ENCODE data around the gene SOX13. TPM values are rescaled to one million over a fixed set of nuclear protein-coding genes. Genes with fewer than 3 reads are reported as not detected.

The SOX13 gene
- total RNA-seq, 1 experiment from 2014 or later, result 53.0 TPM

DNA sequence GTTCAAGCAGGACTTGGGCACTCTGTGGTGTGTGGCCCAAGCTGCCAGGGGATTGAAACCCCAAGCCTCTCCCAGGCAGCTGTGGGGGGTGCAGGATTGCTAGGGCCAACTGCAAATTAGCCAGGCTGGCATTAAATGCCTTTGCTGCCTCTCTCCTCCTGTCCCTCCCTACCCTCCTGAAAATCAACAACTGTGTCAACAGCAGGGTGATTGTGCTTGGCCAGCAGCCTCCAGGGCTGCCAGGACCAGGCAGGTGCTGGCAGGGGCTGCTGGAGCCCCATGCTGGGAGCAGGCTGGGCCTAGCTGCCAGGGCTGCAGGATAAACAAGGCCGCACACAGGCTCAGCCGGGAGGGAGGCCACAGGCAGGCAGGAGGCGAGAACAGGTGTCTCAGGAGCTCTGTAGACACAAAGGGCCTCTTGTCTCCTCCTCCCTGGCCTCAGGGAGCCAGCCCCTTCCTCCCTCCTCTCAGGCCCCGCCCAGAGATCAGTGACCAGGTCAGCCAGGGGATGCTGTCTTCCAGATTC lies 11.4 kb downstream of the SOX13 start:
- BruUV-seq (replicated peaks), result no TSS peak
- ChIA-PET CTCF (no interaction called here), POLR2A (no interaction called here)
- Histone ChIP-seq H3K4me1 (ENCODE audit: control insufficient read depth, insufficient read depth, low read length) (peaks cover 70% of the 10 kb centered on the region), H3K27me3 (ENCODE audit: control insufficient read depth, insufficient read depth, low read length) (no peaks in the 10 kb centered on the region), H3K36me3 (ENCODE audit: control insufficient read depth, insufficient read depth, low read length) (no peaks in the 10 kb centered on the region), H3K27ac (ENCODE audit: low read length) (peak overlapping the region; percentile 81), H3K4me3 (ENCODE audit: low read depth in 2 of 2, low read length in 2 of 2) (no peak overlapping the region; a peak in 1 of 4 replicates), H3K9me3 (ENCODE audit: control insufficient read depth, insufficient read depth, low read depth, low read length) (no peaks in the 10 kb centered on the region)
- intact Hi-C loops (cut with micrococcal nuclease; ENCODE audit: unreplicated experiment), result no loop called here
- peak; percentile 68 for ATAC-seq
- in situ Hi-C loops (cut with HindIII; ENCODE audit: low pct_unique_long_range_greater_than_20kb, low sequenced_read_pairs), result no loop called here
- TF ChIP-seq SIN3A (IDR thresholded peaks at IDR 0.05; ENCODE audit: borderline replicate concordance, insufficient read depth, low read depth, low read length), result no peak
- TF ChIP-seq POLR2AphosphoS5 (IDR thresholded peaks at IDR 0.05; ENCODE audit: low read depth, low read length), result peak; percentile 64
- no peak for TF ChIP-seq TCF7L2 (IDR thresholded peaks at IDR 0.05; ENCODE audit: low read depth, low read length)
- TF ChIP-seq, protein P1, sequence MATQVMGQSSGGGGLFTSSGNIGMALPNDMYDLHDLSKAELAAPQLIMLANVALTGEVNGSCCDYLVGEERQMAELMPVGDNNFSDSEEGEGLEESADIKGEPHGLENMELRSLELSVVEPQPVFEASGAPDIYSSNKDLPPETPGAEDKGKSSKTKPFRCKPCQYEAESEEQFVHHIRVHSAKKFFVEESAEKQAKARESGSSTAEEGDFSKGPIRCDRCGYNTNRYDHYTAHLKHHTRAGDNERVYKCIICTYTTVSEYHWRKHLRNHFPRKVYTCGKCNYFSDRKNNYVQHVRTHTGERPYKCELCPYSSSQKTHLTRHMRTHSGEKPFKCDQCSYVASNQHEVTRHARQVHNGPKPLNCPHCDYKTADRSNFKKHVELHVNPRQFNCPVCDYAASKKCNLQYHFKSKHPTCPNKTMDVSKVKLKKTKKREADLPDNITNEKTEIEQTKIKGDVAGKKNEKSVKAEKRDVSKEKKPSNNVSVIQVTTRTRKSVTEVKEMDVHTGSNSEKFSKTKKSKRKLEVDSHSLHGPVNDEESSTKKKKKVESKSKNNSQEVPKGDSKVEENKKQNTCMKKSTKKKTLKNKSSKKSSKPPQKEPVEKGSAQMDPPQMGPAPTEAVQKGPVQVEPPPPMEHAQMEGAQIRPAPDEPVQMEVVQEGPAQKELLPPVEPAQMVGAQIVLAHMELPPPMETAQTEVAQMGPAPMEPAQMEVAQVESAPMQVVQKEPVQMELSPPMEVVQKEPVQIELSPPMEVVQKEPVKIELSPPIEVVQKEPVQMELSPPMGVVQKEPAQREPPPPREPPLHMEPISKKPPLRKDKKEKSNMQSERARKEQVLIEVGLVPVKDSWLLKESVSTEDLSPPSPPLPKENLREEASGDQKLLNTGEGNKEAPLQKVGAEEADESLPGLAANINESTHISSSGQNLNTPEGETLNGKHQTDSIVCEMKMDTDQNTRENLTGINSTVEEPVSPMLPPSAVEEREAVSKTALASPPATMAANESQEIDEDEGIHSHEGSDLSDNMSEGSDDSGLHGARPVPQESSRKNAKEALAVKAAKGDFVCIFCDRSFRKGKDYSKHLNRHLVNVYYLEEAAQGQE (IDR thresholded peaks at IDR 0.05; ENCODE audit: insufficient read depth in 1 of 2, low read depth in 2 of 2, low read length in 1 of 2), result no peak
- no peak for TF ChIP-seq CTCF (IDR thresholded peaks at IDR 0.05)
- no peak for DNase-seq (ENCODE audit: low read depth, low spot score)

DNA sequence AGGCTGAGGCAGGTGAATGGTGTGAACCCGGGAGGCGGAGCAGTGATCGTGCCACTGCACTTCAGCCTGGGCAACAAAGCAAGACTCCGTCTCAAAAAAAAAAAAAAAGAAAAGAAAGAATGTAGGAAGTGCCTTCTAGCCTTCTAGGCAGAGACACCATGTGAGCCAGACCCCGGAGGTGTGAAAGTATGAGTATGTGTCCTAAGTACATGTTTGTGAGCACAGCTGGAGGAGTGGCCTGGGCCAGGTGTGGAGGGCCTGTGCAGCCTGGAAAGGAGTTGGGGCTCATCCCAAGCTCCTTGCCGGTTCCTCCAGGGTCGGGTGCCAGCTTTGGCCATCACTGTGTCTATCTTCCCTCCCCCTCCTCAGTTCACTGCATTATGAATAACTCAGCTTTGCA lies 13.0 kb downstream of the SOX13 start:
- no peak overlapping the region for H3K27ac ChIP-seq (ENCODE audit: low read length)
- peaks cover 54% of the 10 kb centered on the region for H3K4me1 ChIP-seq (ENCODE audit: control insufficient read depth, insufficient read depth, low read length)
- no peak overlapping the region for H3K4me3 ChIP-seq (ENCODE audit: low read depth in 2 of 2, low read length in 2 of 2)
- DNase-seq (ENCODE audit: low read depth, low spot score) (no peak), ATAC-seq (no peak)
- H3K9me3 ChIP-seq (ENCODE audit: control insufficient read depth, insufficient read depth, low read depth, low read length), result no peaks in the 10 kb centered on the region
- intact Hi-C loops (cut with micrococcal nuclease; ENCODE audit: unreplicated experiment), result no loop called here
- CTCF ChIA-PET, result interaction anchor here (0.7 kb wide), 1 partner anchor 215 kb away, joined by 12 read pairs; no protein-coding TSS in a partner anchor
- no peaks in the 10 kb centered on the region for H3K36me3 ChIP-seq (ENCODE audit: control insufficient read depth, insufficient read depth, low read length)
- in situ Hi-C loops (cut with HindIII; ENCODE audit: low pct_unique_long_range_greater_than_20kb, low sequenced_read_pairs), result no loop called here
- no peak for TF ChIP-seq TCF7L2 (IDR thresholded peaks at IDR 0.05; ENCODE audit: low read depth, low read length)
- TF ChIP-seq CTCF (IDR thresholded peaks at IDR 0.05), result no peak
- TF ChIP-seq, protein P1 (IDR thresholded peaks at IDR 0.05; ENCODE audit: insufficient read depth in 1 of 2, low read depth in 2 of 2, low read length in 1 of 2), result no peak
- TF ChIP-seq SIN3A (IDR thresholded peaks at IDR 0.05; ENCODE audit: borderline replicate concordance, insufficient read depth, low read depth, low read length), result no peak
- no peak for TF ChIP-seq POLR2AphosphoS5 (IDR thresholded peaks at IDR 0.05; ENCODE audit: low read depth, low read length)
- H3K27me3 ChIP-seq (ENCODE audit: control insufficient read depth, insufficient read depth, low read length), result no peaks in the 10 kb centered on the region
- BruUV-seq (replicated peaks), result no TSS peak
- POLR2A ChIA-PET, result no interaction called here

All from Panc1 (cell line).